DMS 273 (cell line): ENCODE measurements around the gene SSNA1.

Experiments
- DNase-seq: peaks from one replicate; lab custom pipeline; 2025; ENCODE audit not compliant: unreplicated experiment; lab: John Stamatoyannopoulos, UW

SSNA1 gene

GRCh38 chr9:137152844-137153405, 35.6 kb upstream of the SSNA1 start:
- DNase-seq, result no peak

GRCh38 chr9:137156567-137157375, 31.7 kb upstream of the SSNA1 start:
- DNase-seq, result no peak

GRCh38 chr9:137157618-137158415, 30.7 kb upstream of the SSNA1 start:
- DNase-seq, result peak; percentile 75

DNA sequence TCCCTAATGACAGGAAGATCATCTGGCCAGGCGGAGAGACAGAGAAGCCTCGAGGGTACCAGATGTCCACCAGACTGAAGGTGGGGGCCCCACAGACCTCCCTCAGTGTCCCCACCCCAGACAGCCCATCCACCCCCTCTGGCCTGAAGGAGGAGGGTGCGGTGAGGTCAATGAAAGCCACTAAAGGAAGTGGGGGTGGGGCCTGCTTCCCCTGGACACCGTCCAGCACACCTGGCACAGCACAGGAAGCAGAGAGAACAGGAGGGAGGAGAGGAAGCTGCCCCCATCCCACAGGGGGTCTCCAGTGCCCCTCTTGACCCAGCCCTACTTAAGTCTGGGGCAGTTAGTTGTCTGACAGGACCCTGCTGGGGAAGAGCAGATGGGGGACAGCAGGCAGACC, 29.9 kb upstream of the SSNA1 start:
- no peak for DNase-seq

DNA sequence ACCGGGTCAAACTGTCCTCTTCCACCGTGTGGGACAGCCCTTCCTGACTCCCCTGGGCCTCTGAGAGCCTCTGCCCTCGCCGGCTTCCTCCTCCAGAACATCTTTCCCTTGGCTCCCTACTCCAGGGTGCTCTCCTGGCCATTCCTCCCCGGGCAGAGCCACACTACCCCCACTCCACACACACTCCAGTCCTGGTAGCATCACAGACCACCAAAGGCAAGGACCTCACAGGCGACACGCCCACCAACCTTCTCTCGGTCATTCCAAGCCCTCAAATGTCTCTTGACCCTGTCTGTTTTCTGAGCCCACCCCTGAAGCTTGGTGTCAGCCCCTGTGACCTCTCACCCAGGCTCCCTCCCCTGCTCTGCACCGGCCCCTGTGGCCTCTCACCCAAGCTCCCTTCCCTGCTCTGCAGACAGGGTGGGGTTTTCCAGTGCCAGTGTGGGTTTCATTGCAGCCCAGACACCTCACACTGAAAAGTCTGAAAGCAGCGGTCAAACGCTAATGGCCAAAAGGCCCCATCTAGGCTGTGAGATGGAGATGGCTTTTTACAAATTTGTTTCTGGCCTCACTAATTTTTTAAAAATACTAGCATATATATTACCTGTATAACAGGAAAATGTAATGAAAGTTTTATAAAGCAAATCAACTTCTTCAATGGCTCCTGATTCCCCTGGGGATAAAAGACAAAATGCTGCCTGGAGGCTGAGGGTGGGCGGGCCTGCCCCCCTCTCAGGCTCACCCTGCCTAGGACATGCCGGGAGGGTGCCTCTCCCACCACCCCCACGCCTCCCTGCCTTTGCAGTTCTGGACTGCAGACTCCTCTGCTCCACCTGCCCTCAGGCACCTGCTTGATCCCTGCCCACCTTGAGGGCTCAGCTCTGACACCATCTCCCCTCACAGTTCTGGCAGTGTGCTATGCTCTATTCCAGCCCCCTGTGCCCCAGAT, 29.1 kb upstream of the SSNA1 start:
- no peak for DNase-seq

GRCh38 chr9:137160054-137160425, 28.4 kb upstream of the SSNA1 start:
- DNase-seq, result no peak

DNA sequence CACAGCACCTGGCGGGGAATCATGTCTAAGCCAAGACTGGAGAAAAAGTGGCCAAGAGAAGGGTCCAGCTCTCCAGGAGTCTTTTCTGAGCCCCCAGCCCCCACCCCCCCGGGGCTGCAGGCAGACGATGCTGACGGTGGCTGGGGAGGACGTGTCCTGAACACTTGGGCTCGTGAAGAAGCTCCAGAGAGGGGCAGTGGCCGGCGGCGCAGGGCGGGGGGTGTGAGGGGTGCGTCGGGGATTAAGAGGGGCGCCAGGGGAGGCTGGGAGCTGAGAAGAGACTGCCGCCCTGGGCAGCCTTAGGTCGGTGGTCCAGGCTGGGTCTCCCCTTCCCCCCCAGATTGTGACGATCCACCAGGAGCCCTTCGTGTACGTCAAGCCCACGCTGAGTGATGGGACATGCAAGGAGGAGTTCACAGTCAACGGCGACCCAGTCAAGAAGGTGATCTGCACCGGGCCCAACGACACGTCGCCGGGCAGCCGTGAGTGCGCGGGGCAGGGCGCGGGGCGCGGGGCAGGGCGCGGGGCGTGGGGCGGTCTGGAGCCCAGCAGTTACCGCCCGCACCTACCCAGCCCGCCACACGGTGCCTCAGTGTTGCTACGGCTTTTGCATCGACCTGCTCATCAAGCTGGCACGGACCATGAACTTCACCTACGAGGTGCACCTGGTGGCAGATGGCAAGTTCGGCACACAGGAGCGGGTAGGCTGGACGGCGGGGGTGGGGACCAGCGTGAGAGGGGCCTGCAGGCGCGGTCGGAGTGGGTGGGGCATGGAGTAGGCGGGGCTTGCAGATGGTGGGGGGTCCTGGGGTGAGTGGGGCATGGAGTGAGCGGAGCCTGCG, 27.5 kb upstream of the SSNA1 start:
- peak; percentile 65 for DNase-seq

DNA sequence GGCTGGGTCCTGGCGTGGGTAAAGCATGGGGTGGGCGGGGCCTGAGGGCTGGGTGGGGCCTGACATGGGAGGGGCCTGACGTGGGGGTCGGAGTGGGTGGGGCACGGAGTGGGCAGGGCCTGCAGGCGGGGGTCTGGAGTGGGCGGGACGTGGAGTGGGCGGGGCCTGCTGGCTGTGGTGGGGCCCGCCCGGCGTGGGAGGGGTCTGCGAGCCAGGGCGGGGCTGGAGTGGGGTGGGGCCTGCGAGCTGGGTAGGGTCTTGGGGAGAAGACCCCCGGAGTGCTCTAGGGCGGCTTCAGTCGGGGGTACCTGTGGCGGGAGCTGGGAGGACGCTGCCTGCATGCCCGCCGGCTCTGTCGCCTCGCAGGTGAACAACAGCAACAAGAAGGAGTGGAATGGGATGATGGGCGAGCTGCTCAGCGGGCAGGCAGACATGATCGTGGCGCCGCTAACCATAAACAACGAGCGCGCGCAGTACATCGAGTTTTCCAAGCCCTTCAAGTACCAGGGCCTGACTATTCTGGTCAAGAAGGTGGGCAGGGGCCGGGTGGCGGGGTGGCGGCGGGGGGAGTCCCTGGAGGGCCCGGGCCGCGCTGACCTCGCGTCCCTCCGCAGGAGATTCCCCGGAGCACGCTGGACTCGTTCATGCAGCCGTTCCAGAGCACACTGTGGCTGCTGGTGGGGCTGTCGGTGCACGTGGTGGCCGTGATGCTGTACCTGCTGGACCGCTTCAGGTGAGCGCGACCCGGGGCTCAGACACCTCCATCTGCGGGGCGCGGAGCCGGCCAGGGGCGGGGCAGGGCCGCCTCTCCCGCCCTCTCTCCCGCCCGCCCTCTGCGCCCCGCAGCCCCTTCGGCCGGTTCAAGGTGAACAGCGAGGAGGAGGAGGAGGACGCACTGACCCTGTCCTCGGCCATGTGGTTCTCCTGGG, 26.7 kb upstream of the SSNA1 start:
- DNase-seq, result peak; percentile 65

- DNase-seq, result no peak
These were observed 25.7 kb upstream of the SSNA1 start for GRCh38 chr9:137162505-137163364.

DNA sequence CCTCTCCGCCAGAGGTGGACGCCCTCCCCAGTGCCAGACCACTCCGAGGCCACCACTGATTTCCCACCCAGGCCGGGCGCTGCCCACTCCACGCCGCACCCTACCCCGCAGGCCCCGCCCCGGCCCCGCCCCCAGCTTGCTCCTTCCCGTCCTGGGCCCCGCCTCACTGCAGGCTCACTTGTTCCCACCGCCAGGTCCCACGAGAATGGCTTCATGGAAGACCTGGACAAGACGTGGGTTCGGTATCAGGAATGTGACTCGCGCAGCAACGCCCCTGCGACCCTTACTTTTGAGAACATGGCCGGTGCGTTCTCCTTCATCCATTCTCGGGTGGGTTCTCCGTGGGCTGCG, 25.1 kb upstream of the SSNA1 start:
- no peak for DNase-seq

- DNase-seq, result no peak
These were observed 24.7 kb upstream of the SSNA1 start for GRCh38 chr9:137163805-137164204.

- no peak for DNase-seq
These were observed 23.9 kb upstream of the SSNA1 start for GRCh38 chr9:137164370-137165249.

DNA sequence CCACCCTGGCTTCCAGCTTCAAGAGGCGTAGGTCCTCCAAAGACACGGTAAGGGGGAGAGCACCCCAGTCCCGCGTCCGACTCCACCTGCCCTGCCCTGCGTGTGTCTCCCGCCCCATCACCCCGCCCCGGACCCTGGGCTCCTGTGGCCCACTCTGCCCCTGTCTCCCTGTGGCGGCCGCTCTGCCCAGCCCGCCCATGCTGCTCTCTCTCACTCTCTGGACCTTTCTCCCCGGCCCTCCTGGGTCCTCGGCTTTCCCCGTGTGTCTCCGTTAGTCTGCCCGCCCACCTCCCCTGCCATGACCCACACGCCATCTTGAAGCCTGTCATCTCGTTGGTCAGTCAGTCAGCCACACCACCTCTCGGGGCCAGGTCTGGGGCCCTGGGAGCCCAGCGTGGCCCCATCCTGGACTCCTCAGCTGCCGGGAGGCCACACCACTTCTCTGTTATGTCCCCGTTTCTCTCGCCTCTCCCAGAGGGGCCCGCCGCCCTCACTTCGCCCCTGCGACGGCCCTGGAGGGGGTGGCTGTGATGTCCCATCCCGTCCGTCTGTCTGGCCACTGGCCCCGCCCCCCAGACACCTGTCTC, 23.1 kb upstream of the SSNA1 start:
- DNase-seq, result no peak

- no peak for DNase-seq
These were observed 21.9 kb upstream of the SSNA1 start for GRCh38 chr9:137166380-137167229.

GRCh38 chr9:137167277-137167746, 21.2 kb upstream of the SSNA1 start:
- DNase-seq, result peak; percentile 56
